Mesendoderm (in vitro differentiated cells): Measurements from ENCODE around the gene TEDC2.

Experiments
- DNase-seq: peaks from one replicate; pipeline ENCODE4 v3.0.0; 2013
- H2AK5ac ChIP-seq: 2 replicates; pipeline ENCODE4 v1.6.1; 2013; ENCODE audit warnings: low read length, inconsistent platforms
- H2BK120ac ChIP-seq: 2 replicates; pipeline ENCODE4 v1.6.1; 2013; ENCODE audit warnings: low read depth, mild to moderate bottlenecking, low read length, moderate library complexity, mixed read lengths
- H2BK15ac ChIP-seq: replicated peaks from 2 replicates; pipeline ENCODE4 v1.6.1; 2013; ENCODE audit warnings: low read depth, mild to moderate bottlenecking, moderate library complexity
- H2BK5ac ChIP-seq: 2 replicates; pipeline ENCODE4 v1.6.1; 2013; ENCODE audit warnings: low read length, inconsistent platforms
- H3K18ac ChIP-seq: 2 replicates; pipeline ENCODE4 v1.6.1; 2013; ENCODE audit warnings: mild to moderate bottlenecking, low read length, mixed read lengths
- H3K23ac ChIP-seq: one replicate; pipeline ENCODE4 v1.6.1; 2013; ENCODE audit warnings: low read length
- H3K27ac ChIP-seq: 2 replicates; pipeline ENCODE4 v1.5.1; 2013; ENCODE audit warnings: low read depth, mild to moderate bottlenecking, inconsistent platforms, low read length, moderate library complexity
- H3K27me3 ChIP-seq: 2 replicates; pipeline ENCODE4 v1.6.1; 2013; ENCODE audit warnings: low read length, control low read depth, mild to moderate bottlenecking, inconsistent platforms; ENCODE audit not compliant: insufficient read depth, poor library complexity
- H3K36me3 ChIP-seq: 2 replicates; pipeline ENCODE4 v1.6.1; 2013; ENCODE audit warnings: low read length, inconsistent platforms; ENCODE audit not compliant: control insufficient read depth, insufficient read depth
- H3K4ac ChIP-seq: one replicate; pipeline ENCODE4 v1.6.1; 2013; ENCODE audit warnings: low read depth, mild to moderate bottlenecking, low read length, moderate library complexity
- H3K4me1 ChIP-seq: 2 replicates; pipeline ENCODE4 v1.6.1; 2013; ENCODE audit warnings: low read depth, low read length, inconsistent platforms; ENCODE audit not compliant: control insufficient read depth
- H3K4me2 ChIP-seq: 2 replicates; pipeline ENCODE4 v1.6.1; 2013; ENCODE audit warnings: low read length
- H3K4me3 ChIP-seq: 2 replicates; pipeline ENCODE4 v1.5.1; 2013; ENCODE audit warnings: mild to moderate bottlenecking, low read length
- H3K56ac ChIP-seq: one replicate; pipeline ENCODE4 v1.6.1; 2013; ENCODE audit warnings: low read length
- H3K79me1 ChIP-seq: 2 replicates; pipeline ENCODE4 v1.6.1; 2013; ENCODE audit warnings: low read length, inconsistent platforms
- H3K79me2 ChIP-seq: 2 replicates; pipeline ENCODE4 v1.6.1; 2013; ENCODE audit warnings: mild to moderate bottlenecking, low read length; ENCODE audit not compliant: control insufficient read depth, insufficient read depth
- H3K9ac ChIP-seq: 2 replicates; pipeline ENCODE4 v1.6.1; 2013; ENCODE audit warnings: low read length, inconsistent platforms
- H4K5ac ChIP-seq: one replicate; pipeline ENCODE4 v1.6.1; 2013; ENCODE audit warnings: low read length
- H4K8ac ChIP-seq: one replicate; pipeline ENCODE4 v1.6.1; 2013; ENCODE audit warnings: low read depth, mild to moderate bottlenecking, control low read depth, low read length, moderate library complexity
- WGBS: extraction: QIAGEN DNeasy Blood & Tissue Kit; methylation state at CpG from one replicate; pipeline ENCODE4 v1.1.7; 2013; ENCODE audit warnings: low lambda C conversion rate, missing lambda C conversion rate; ENCODE audit not compliant: insufficient coverage; ENCODE audit errors: extremely low coverage; 5-methylcytosine and 5-hydroxymethylcytosine counted together

The TEDC2 gene

DNA sequence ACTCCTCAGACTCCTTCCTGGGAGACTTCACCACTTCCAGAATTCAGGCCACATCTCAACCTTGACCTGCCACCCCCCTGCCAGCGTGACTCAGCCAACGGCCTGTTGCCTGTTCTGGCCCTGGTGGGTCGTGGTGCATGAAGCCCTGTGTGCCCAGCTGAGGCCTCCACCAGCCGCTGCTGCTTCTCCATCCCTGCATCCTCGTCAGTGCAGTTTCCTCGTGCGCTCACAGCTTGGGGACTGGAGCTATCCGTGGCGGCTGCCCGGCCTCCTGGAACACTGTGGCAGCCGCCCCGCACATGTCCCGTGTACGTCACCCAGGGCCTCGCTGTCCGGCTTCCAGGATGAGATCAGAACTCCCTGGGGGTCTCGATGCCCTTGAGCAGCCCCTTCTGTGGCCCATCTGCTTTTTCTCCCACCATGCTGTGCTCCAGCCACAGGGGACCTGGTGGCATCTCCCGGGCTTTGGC, 8.0 kb upstream of the TEDC2 start:
- Histone ChIP-seq H3K4me3 (no peak overlapping the region), H3K23ac (no peak overlapping the region)

DNA sequence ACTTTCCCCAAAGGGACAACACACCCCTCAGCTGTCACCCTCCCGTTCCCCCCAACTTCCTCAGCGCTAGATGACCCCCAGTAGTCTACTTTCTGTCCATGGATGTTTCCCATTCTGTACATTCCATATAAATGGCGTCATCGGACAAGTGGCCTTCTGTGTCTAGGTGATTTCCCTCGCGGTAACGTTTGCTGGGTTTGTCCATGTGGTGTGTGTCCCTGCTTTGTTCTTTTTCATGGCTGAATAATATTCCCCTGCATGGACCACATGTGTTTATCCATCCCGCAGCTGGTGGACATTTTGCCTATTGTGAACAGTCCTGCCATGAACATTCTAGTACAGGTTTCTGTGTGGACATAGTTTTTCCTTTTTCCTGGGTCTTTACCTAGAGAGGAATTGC, 7.3 kb upstream of the TEDC2 start:
- Histone ChIP-seq H2BK15ac (no peak overlapping the region), H3K4ac (no peak overlapping the region), H3K4me2 (no peak overlapping the region), H3K56ac (no peak overlapping the region), H3K79me1 (no peaks in the 10 kb centered on the region), H4K5ac (no peak overlapping the region), H4K8ac (no peak overlapping the region), H3K27me3 (no peaks in the 10 kb centered on the region), H3K18ac (no peak overlapping the region), H3K4me1 (no peaks in the 10 kb centered on the region), H3K79me2 (no peaks in the 10 kb centered on the region), H3K9ac (no peak overlapping the region), H2BK5ac (no peak overlapping the region), H2BK120ac (no peak overlapping the region), H3K4me3 (no peak overlapping the region), H2AK5ac (no peak overlapping the region), H3K23ac (no peak overlapping the region), H3K27ac (no peak overlapping the region), H3K36me3 (peaks cover 38% of the 10 kb centered on the region)
- no peak for DNase-seq
- WGBS: no CpG with 5 or more reads among the region's 8 CpGs

More for the DNA sequence above, 8.0 kb upstream of the TEDC2 start:
- no peak for DNase-seq
- Histone ChIP-seq H3K4me2 (no peak overlapping the region), H3K18ac (no peak overlapping the region), H3K4ac (no peak overlapping the region), H3K56ac (no peak overlapping the region), H3K36me3 (peaks cover 38% of the 10 kb centered on the region), H3K79me2 (no peaks in the 10 kb centered on the region), H3K79me1 (no peaks in the 10 kb centered on the region), H2BK15ac (no peak overlapping the region), H3K27me3 (no peaks in the 10 kb centered on the region), H4K5ac (no peak overlapping the region), H3K27ac (no peak overlapping the region), H3K9ac (no peak overlapping the region), H3K4me1 (no peaks in the 10 kb centered on the region), H4K8ac (no peak overlapping the region), H2BK120ac (no peak overlapping the region), H2BK5ac (no peak overlapping the region), H2AK5ac (no peak overlapping the region)
- WGBS: no CpG with 5 or more reads among the region's 18 CpGs

DNA sequence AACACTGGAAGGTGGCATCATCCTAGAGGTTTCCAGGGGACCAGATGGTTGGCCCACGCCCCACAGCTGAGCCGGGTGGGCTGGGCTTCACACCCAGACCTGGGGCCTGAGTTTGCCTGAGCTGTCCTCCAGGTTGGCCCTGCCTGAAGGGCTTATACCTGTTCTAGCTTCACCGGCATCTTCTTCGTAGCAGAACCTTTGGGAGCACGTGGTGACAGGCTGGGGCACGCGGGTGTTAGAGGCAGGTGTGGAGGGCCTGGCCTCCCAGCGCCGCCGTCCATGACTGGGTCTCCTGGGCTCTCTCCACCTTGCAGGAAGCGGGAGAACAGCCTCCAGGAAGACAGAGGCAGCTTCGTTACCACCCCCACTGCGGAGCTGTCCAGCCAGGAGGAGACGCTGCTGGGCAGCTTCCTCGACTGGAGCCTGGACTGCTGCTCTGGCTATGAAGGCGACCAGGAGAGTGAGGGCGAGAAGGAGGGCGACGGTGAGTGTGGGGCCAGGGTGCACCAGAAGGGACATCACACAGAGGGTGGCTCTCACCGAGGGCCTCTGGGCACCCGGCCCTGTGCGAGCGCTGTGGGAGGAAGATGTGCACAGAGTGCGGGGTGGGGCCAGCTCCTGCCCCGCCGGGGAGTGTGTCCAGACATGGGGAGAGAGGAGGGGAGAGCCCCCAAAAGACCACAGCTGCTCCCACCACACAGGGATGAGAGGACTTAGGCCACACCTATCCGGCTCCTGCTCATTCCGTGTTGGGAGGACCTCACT, 4.6 kb upstream of the TEDC2 start:
- Histone ChIP-seq H3K36me3 (peaks cover 29% of the 10 kb centered on the region), H3K4ac (no peak overlapping the region)
- no peak for DNase-seq

DNA sequence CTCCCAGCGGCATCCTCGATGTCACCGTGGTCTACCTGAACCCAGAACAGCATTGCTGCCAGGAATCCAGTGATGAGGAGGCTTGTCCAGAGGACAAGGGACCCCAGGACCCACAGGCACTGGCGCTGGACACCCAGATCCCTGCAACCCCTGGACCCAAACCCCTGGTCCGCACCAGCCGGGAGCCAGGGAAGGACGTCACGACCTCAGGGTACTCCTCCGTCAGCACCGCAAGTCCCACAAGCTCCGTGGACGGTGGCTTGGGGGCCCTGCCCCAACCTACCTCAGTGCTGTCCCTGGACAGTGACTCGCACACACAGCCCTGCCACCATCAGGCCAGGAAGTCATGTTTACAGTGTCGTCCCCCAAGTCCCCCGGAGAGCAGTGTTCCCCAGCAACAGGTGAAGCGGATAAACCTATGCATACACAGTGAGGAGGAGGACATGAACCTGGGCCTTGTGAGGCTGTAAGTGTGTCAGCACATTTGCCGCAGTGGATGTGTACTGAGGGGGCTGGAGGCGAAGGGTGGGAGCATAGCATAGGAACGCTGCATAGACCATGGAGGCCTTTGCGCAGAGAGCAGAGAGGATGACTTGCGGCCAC, 3.3 kb upstream of the TEDC2 start:
- no peak overlapping the region for H4K8ac ChIP-seq
- H2BK5ac ChIP-seq: no peak overlapping the region
- H3K18ac ChIP-seq: no peak overlapping the region
- no peak for DNase-seq
- no peak overlapping the region for H3K4ac ChIP-seq
- H3K23ac ChIP-seq: no peak overlapping the region
- no CpG with 5 or more reads among the region's 21 CpGs for WGBS
- H3K56ac ChIP-seq: no peak overlapping the region
- no peak overlapping the region for H4K5ac ChIP-seq
- no peak overlapping the region for H3K4me2 ChIP-seq
- peaks cover 29% of the 10 kb centered on the region for H3K36me3 ChIP-seq
- H3K27ac ChIP-seq: no peak overlapping the region
- H2BK120ac ChIP-seq: no peak overlapping the region
- no peak overlapping the region for H2AK5ac ChIP-seq
- H3K9ac ChIP-seq: no peak overlapping the region
- no peak overlapping the region for H3K4me3 ChIP-seq
- peaks cover 1% of the 10 kb centered on the region for H3K79me2 ChIP-seq
- H3K79me1 ChIP-seq: peaks cover 7% of the 10 kb centered on the region
- peaks cover 5% of the 10 kb centered on the region for H3K4me1 ChIP-seq
- H2BK15ac ChIP-seq: no peak overlapping the region
- no peaks in the 10 kb centered on the region for H3K27me3 ChIP-seq

More for the DNA sequence above, 4.6 kb upstream of the TEDC2 start:
- Histone ChIP-seq H3K27ac (no peak overlapping the region), H3K4me1 (peaks cover 2% of the 10 kb centered on the region), H3K79me1 (no peaks in the 10 kb centered on the region), H3K9ac (no peak overlapping the region), H3K18ac (no peak overlapping the region), H2BK120ac (no peak overlapping the region), H2BK15ac (no peak overlapping the region), H3K4me3 (no peak overlapping the region), H3K79me2 (no peaks in the 10 kb centered on the region), H4K5ac (no peak overlapping the region), H4K8ac (no peak overlapping the region), H3K4me2 (no peak overlapping the region), H2AK5ac (no peak overlapping the region), H3K56ac (no peak overlapping the region), H2BK5ac (no peak overlapping the region), H3K23ac (no peak overlapping the region), H3K27me3 (no peaks in the 10 kb centered on the region)
- no CpG with 5 or more reads among the region's 28 CpGs for WGBS

DNA sequence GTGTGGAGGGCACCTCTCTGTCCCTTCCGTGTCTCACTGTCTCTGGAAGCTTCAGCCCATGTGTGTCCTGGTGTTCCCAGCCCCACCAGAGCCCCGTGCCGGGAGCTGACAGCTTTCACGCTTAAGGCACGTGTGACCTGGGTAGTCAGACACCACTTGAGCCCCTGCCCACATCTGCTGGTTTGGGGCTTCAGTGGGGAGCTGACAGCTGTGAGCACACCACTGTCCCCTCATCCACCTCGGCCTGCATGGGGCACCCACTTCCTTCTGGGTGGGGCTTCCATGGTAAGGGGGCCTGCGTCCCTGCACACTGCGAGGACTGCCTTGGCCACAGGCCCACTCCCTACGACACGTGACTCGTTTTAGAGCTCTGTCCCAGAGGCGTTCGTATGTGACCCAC, 2.6 kb upstream of the TEDC2 start:
- H4K8ac ChIP-seq: no peak overlapping the region
- H2AK5ac ChIP-seq: no peak overlapping the region
- no peak overlapping the region for H3K56ac ChIP-seq
- DNase-seq: no peak
- H3K4me2 ChIP-seq: no peak overlapping the region
- no peak overlapping the region for H2BK15ac ChIP-seq
- WGBS: no CpG with 5 or more reads among the region's 13 CpGs
- no peak overlapping the region for H2BK5ac ChIP-seq
- peaks cover 7% of the 10 kb centered on the region for H3K79me1 ChIP-seq
- H3K4me1 ChIP-seq: peaks cover 5% of the 10 kb centered on the region
- H3K9ac ChIP-seq: no peak overlapping the region
- H3K27ac ChIP-seq: no peak overlapping the region
- H3K23ac ChIP-seq: no peak overlapping the region
- no peak overlapping the region for H2BK120ac ChIP-seq
- H3K18ac ChIP-seq: no peak overlapping the region
- H3K4ac ChIP-seq: no peak overlapping the region
- H3K4me3 ChIP-seq: no peak overlapping the region
- peaks cover 1% of the 10 kb centered on the region for H3K79me2 ChIP-seq
- H3K27me3 ChIP-seq: no peaks in the 10 kb centered on the region
- H3K36me3 ChIP-seq: peaks cover 25% of the 10 kb centered on the region
- H4K5ac ChIP-seq: no peak overlapping the region
